Measurements from ENCODE around the gene PRSS58. TPM values are rescaled to one million over a fixed set of nuclear protein-coding genes. Genes with fewer than 3 reads are reported as not detected.

PRSS58 gene
- total and polyA plus RNA-seq, 2 donors from 2014 or later, result not detected

GRCh38 chr7:142263598-142264380 is 5.9 kb upstream of the PRSS58 start:
- FAIRE-seq, result no peak

GRCh38 chr7:142250705-142251104 is 7.2 kb downstream of the PRSS58 start:
- Histone ChIP-seq H3K9ac (ENCODE audit: low read length in 3 of 3) (no peak overlapping the region), H3K9me3 (ENCODE audit: control insufficient read depth in 2 of 3, insufficient read depth in 1 of 3, low read length in 3 of 3) (no peaks in the 10 kb centered on the region), H3K36me3 (ENCODE audit: control insufficient read depth in 2 of 3, insufficient read depth in 3 of 3, low read length in 3 of 3) (no peaks in the 10 kb centered on the region), H3K4me3 (ENCODE audit: low read length in 3 of 3) (no peak overlapping the region), H3K4me1 (ENCODE audit: control insufficient read depth in 2 of 3, insufficient read depth in 2 of 3, low read depth in 1 of 3, low read length in 3 of 3) (no peaks in the 10 kb centered on the region), H3K27me3 (ENCODE audit: control insufficient read depth, insufficient read depth, low read length) (no peaks in the 10 kb centered on the region), H3K27ac (ENCODE audit: low read depth in 2 of 2, low read length in 2 of 2) (no peak overlapping the region)
- intact Hi-C loops (cut with DNase I), result no loop called here
- DNase-seq, result no peak
- FAIRE-seq, result no peak
- TF ChIP-seq CTCF (IDR thresholded peaks at IDR 0.05; ENCODE audit: borderline replicate concordance, extremely low read depth, insufficient read depth), result no peak

More at GRCh38 chr7:142263598-142264380, 5.9 kb upstream of the PRSS58 start:
- DNase-seq, result no peak
- Histone ChIP-seq H3K9me3 (ENCODE audit: control insufficient read depth in 2 of 3, insufficient read depth in 1 of 3, low read length in 3 of 3) (no peaks in the 10 kb centered on the region), H3K27ac (ENCODE audit: low read depth in 2 of 2, low read length in 2 of 2) (no peak overlapping the region), H3K4me1 (ENCODE audit: control insufficient read depth in 2 of 3, insufficient read depth in 2 of 3, low read depth in 1 of 3, low read length in 3 of 3) (no peaks in the 10 kb centered on the region), H3K9ac (ENCODE audit: low read length in 3 of 3) (no peak overlapping the region), H3K27me3 (ENCODE audit: control insufficient read depth, insufficient read depth, low read length) (no peaks in the 10 kb centered on the region), H3K4me3 (ENCODE audit: low read length in 3 of 3) (no peak overlapping the region), H3K36me3 (ENCODE audit: control insufficient read depth in 2 of 3, insufficient read depth in 3 of 3, low read length in 3 of 3) (no peaks in the 10 kb centered on the region)
- intact Hi-C loops (cut with DNase I), result no loop called here
- TF ChIP-seq CTCF (IDR thresholded peaks at IDR 0.05; ENCODE audit: borderline replicate concordance, extremely low read depth, insufficient read depth), result no peak

GRCh38 chr7:142249918-142250317 is 7.9 kb downstream of the PRSS58 start:
- no peak for TF ChIP-seq CTCF (IDR thresholded peaks at IDR 0.05; ENCODE audit: borderline replicate concordance, extremely low read depth, insufficient read depth)
- DNase-seq, result no peak
- no peaks in the 10 kb centered on the region for H3K4me1 ChIP-seq (ENCODE audit: control insufficient read depth in 2 of 3, insufficient read depth in 2 of 3, low read depth in 1 of 3, low read length in 3 of 3)
- no peak overlapping the region for H3K4me3 ChIP-seq (ENCODE audit: low read length in 3 of 3)
- intact Hi-C loops (cut with DNase I), result no loop called here
- H3K9ac ChIP-seq (ENCODE audit: low read length in 3 of 3), result no peak overlapping the region
- no peaks in the 10 kb centered on the region for H3K27me3 ChIP-seq (ENCODE audit: control insufficient read depth, insufficient read depth, low read length)
- H3K36me3 ChIP-seq (ENCODE audit: control insufficient read depth in 2 of 3, insufficient read depth in 3 of 3, low read length in 3 of 3), result no peaks in the 10 kb centered on the region
- no peak overlapping the region for H3K27ac ChIP-seq (ENCODE audit: low read depth in 2 of 2, low read length in 2 of 2)
- no peak for FAIRE-seq
- H3K9me3 ChIP-seq (ENCODE audit: control insufficient read depth in 2 of 3, insufficient read depth in 1 of 3, low read length in 3 of 3), result no peaks in the 10 kb centered on the region

Measured in kidney (tissue), 14 donors.